NCI-H2171 treated with DMSO at 0.1 percent for 48 hours (cell line): ENCODE results near the gene ZNF10.

Experiments used
- DNase-seq: peaks from one replicate; lab custom pipeline; 2025; lab: John Stamatoyannopoulos, UW

ZNF10 gene

GRCh38 chr12:133130038-133130807, at the start of gene ZNF10, which contains the start of gene ZNF891:
Gene ZNF10 (plus strand): TSS chr12:133130627. CDS start chr12:133144493, 13,866 bp downstream.
Gene ZNF891 (minus strand): TSS chr12:133130274. CDS start chr12:133121918, 8,356 bp downstream.
- DNase-seq = peak; percentile 97

- peak; percentile 86 for DNase-seq
These were observed 49.2 kb upstream of the ZNF10 start for GRCh38 chr12:133081159-133081780.

GRCh38 chr12:133083345-133083744, 47.1 kb upstream of the ZNF10 start:
- no peak for DNase-seq

GRCh38 chr12:133105620-133106019, 24.8 kb upstream of the ZNF10 start:
- DNase-seq = no peak

- DNase-seq = peak; percentile 18
These were observed 24.2 kb upstream of the ZNF10 start for GRCh38 chr12:133106253-133106652.

- DNase-seq = no peak
These were observed 23.3 kb upstream of the ZNF10 start for GRCh38 chr12:133107121-133107520.

- no peak for DNase-seq
These were observed 22.3 kb upstream of the ZNF10 start for GRCh38 chr12:133108150-133108549.

GRCh38 chr12:133120385-133121191, 9.8 kb upstream of the ZNF10 start:
- DNase-seq = no peak

- no peak for DNase-seq
These were observed 5.8 kb upstream of the ZNF10 start for GRCh38 chr12:133124674-133125073.

DNA sequence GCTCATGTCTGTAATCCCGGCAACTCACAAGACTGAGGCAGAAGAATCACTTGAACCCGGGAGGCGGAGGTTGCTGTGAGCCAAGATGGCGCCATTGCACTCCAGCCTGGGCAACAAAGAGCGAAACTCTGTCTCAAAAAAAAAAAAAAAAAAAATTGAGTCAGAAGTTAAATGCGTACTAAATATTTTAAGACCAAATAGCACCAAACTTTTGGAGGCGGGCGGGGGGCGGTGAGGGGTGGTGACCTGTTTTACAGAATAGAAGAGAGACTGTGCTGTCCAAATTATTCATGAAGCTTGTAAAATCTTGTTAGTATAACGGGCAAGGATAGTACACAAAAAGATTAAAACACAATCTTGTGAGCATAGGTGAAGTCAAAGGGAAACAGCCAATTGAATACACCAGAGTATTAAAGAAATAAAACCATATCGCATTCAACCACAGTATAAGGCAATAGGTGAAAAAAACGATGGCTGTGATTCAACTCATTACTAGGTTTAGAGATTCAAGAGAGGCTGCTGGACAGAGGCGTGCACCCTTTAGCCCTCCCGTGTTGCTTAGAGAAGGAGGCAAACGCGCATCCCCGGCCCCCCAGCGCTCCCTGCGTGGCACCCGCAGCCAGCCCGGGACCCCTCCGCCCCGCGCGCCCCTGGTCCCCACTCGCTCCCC, 924 bp upstream of the ZNF10 start:
- DNase-seq = peak; percentile 63

DNA sequence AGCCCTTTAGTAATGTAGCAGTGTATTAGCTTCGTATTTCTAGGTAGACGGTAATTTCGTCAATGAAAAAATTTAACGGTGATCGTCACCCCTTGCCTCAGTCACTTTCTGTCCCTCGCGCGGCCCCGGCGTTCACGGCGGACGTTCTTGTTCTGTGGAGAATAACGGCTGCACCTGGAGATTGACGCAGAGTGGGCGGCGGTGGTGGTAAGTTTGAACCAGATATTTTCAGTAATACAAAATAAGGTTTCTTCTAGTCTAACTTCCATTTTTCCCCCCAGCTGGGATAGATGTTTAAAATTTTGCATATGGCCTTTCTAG, 341 bp downstream of the ZNF10 start:
- DNase-seq = peak; percentile 62

DNA sequence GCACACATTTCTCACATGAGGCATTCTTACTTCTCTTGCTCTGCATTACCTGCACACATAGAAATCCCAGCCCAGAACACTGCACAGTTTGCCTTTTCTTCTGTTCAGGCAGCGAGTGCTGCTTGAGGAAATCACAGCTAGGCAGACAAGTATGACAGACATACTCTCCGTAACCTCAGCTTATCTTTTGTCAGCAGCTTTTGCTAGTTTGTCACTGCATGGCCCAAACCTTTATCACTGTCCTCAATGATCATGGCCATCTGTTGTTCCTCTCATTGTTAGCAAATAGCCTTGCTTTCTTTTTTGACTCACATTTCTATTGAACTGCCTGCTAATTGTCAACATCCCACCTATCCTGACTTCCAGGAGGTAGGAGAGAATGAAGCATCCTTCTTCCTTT, 5.3 kb downstream of the ZNF10 start:
- DNase-seq = no peak

DNA sequence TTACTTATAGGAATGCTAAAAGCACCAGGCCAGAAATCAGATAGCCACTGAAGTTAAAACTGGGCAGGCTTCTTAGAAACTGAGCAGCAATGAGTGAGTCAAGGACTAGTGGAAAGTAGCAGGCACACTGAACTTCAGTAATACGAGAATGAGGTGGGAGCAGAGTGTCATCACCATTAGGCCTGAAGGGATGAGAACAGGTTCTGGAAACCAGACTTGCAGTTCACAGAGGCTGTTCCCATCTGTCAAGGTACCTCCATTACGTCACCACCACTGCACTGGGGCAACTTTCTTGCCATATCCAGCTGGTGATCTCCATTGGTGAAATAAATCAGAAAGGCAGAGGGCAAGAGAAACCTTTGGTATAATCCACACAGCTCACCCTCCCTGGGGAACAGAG, 15.6 kb downstream of the ZNF10 start:
- DNase-seq = no peak

DNA sequence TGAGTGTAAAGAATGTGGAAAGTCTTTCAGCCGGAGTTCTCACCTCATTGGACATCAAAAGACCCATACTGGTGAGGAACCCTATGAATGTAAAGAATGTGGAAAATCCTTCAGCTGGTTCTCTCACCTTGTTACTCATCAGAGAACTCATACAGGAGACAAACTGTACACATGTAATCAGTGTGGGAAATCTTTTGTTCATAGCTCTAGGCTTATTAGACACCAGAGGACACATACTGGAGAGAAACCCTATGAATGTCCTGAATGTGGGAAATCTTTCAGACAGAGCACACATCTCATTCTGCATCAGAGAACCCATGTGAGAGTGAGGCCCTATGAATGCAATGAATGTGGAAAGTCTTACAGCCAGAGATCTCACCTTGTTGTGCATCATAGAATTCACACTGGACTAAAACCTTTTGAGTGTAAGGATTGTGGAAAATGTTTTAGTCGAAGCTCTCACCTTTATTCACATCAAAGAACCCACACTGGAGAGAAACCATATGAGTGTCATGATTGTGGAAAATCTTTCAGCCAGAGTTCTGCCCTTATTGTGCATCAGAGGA, 25.8 kb downstream of the ZNF10 start:
- DNase-seq = no peak

DNA sequence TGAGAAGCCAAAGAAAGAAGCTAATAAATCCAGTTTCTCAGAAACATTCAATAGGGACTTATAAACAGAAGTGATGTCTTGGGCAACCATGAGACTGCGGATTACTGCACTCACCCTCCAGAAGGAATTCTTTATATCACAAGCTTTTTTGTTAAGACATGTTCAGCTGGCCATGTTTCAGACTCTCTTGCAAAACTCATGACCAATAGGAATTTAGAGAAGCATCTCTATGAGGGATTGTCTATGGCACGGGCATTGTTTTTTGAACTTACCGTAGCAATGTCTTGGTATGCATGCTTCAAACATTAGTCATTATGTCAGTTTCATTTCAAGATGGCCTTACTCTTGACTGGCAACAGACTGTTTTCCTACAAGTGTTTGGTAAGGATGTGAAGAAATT, 35.3 kb downstream of the ZNF10 start:
- DNase-seq = no peak

GRCh38 chr12:133172491-133172890, 42.1 kb downstream of the ZNF10 start:
- DNase-seq = no peak

DNA sequence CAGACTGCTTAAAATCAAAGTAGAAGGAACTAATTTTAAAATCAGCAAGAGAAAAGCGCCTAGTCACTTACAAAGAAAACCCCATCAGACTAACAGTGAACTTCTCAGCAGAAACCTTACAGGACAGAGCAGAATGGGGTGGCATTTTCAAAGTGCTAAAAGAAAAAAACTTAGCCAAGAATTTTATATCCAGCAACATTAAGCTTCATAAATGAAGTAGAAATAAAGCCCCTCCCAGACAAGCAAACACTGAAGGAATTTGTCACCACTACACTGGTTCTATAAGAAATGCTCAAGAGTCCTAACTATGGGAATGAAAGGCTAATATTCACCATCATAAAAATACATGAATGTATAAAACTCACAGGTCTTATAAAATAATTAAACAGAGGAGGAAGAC, 44.5 kb downstream of the ZNF10 start:
- no peak for DNase-seq

- no peak for DNase-seq
These were observed 50.2 kb downstream of the ZNF10 start for GRCh38 chr12:133180669-133181068.

GRCh38 chr12:133181238-133181959, 51.0 kb downstream of the ZNF10 start, which contains the start of gene ZNF268:
Gene ZNF268 (plus strand): TSS chr12:133181495. CDS start chr12:133181998, 503 bp downstream.
- DNase-seq = peak; percentile 86

GRCh38 chr12:133190176-133190575, 59.7 kb downstream of the ZNF10 start:
- DNase-seq = no peak

- no peak for DNase-seq
These were observed 62.4 kb downstream of the ZNF10 start for GRCh38 chr12:133192847-133193246.
